Superior temporal gyrus (tissue), 1 donor: ENCODE data around the gene GOPC.
A peak's percentile ranks its signal among the peaks of the same experiment; 100 is the strongest.

Experiments used
- DNase-seq: peaks from one replicate; pipeline ENCODE4 v3.0.0-alpha.2; 2016; ENCODE audit errors: extremely low spot score

GOPC gene

GRCh38 chr6:117595099-117595923, 7.0 kb downstream of the GOPC start:
- no peak for DNase-seq

DNA sequence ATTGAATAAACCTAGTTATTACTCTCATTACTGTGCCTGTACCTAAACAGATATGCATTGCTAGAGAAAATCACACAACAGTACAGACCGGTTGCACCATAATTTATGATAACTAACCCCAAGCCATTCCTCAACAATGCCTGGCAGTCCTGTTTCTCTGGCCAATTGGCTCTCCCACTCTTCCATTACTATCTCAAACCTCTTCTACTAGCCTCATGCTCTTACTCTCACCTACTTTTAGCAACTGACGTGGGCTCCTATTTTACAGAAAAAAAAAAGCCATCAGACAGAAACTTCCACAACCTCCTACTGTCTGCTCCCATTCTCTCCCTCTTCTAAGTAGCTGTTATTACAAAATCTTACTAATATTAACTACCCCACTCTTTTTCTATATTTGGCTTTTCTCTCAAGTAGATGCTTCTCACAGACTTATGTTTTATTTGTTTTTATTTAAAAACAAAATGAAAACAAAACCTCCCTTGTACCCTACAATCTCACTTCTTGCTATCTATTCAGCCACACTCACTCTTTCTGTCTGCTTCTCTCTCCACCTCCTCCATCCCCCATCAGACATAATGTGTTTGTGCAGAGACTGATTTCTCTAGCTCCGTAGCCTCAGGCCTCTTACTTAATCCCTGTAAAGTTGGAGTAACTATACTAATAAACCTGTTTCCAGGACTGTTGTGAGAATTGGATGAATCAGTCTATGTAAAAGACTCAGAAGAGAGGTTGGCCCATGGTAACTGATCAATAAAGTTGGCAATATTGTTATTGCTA, 9.1 kb downstream of the GOPC start:
- DNase-seq = no peak

GRCh38 chr6:117591405-117591804, 10.9 kb downstream of the GOPC start:
- no peak for DNase-seq

- no peak for DNase-seq
Observed at GRCh38 chr6:117590447-117590846, 11.9 kb downstream of the GOPC start.

DNA sequence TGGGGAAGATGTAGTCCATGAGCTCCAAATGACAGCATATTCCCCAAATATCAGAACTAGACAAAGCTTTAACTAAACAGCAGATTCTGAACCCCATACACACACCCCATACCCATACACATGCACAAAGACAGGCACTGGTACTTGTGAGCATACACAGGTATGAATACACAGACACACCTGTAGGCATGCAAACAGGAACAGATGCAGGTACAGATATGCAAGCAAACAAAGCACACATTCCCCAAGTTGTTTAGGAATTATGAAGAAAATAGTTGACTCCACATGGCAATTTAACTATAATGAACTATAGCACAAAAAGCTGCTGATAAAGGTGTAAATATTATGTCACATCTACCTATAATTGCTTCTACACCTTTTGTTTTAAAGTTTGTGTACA, 16.7 kb downstream of the GOPC start:
- no peak for DNase-seq

DNA sequence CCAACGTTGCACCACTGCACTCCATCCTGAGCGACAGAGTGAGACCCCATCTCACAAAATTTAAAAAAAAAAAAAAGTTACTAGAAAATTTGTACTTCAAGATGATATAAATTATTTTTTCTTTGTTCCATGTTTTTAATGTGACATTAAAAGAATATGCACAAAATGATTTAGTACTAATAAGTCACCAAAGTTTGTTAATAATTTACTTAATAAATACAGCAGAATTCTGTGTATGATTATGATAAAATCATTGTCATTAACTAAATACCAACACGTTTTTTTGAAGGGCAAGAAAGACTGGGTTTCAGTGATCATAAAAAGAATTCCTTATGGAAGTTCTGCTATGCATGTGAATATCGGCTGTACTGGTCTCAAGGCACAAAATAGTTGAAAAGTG, 28.1 kb downstream of the GOPC start:
- DNase-seq = no peak

GRCh38 chr6:117573006-117573680, 29.2 kb downstream of the GOPC start:
- no peak for DNase-seq

- no peak for DNase-seq
Observed at GRCh38 chr6:117568831-117569410, 33.4 kb downstream of the GOPC start.

DNA sequence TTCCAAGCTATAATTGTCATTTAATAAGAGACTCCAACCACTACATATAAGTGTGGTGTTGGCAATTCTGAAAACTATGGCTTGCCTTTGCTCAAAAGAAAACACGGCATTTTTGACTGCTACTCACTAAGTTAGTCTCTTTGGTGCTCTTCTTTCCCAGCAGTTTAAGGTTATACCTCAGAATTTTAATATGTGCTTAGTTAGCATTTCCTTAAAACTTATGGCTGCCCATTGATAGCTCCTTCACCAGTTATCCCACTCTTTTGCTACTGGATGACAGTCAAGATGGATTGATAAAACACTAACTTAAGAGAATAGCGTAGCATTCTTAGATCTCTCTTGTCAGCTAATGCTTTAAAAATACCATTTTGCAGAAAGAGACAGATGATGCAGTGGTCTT, 34.1 kb downstream of the GOPC start:
- DNase-seq = no peak

- no peak for DNase-seq
Observed at GRCh38 chr6:117564681-117565080, 37.6 kb downstream of the GOPC start.

DNA sequence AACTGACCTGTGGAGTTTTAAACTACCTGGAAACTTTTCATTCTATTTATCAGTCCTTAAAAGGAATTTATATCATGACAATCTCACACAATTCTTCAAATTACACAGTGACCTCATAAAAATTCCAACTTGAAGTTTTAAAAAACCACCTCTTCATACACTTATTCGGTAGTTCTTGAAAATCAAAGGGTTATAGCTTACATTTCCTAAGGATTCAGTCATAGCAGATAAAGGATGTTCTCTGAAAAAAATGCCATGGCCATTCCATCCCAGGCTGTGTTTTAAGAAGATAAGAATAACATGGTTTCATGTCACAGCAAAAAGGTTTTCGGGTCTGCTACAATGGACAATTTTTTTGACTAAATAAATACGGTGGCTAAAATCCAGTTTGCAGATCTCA, 41.2 kb downstream of the GOPC start:
- no peak for DNase-seq

DNA sequence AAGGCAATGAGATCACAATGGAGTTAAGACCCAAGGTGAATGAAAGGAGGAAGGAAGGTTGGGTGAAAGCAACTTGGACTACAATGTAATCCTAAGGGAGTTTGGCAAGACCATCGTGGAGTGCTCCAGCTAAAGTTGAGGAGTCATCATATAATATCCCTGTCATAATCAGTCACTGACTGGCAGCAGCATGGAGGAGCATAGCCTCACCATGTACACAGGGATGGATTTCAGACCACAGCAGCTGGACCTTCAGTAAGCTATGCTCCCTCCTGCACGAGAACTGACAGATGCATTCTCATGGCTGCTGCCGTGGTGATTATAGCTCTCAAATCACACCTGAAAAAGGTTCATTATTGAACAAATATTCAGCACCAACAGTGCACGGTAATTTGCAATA, 43.0 kb downstream of the GOPC start:
- no peak for DNase-seq

- DNase-seq = no peak
Observed at GRCh38 chr6:117558818-117559217, 43.5 kb downstream of the GOPC start.

DNA sequence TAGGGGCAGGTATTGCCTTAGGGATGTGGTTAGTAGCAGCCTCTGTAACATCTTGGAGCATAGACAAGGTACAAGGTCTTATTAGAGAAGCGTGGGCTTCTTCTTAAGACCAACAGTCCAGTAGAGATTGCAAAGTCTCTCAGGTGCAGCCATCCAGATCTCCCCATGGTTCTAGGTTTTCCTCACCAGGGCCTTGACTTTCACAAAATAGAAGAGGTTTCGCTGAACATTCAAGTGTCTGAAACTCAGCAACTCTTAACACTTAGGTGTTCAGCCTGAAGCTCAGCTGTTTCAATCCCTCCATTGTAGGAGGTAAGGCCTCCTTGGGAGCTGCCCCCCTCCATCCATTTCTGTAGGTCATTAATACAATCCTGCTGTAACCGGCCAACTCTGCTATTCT, 44.4 kb downstream of the GOPC start:
- no peak for DNase-seq

- peak; percentile 90 for DNase-seq
Observed at GRCh38 chr6:117555882-117556498, 46.3 kb downstream of the GOPC start.

DNA sequence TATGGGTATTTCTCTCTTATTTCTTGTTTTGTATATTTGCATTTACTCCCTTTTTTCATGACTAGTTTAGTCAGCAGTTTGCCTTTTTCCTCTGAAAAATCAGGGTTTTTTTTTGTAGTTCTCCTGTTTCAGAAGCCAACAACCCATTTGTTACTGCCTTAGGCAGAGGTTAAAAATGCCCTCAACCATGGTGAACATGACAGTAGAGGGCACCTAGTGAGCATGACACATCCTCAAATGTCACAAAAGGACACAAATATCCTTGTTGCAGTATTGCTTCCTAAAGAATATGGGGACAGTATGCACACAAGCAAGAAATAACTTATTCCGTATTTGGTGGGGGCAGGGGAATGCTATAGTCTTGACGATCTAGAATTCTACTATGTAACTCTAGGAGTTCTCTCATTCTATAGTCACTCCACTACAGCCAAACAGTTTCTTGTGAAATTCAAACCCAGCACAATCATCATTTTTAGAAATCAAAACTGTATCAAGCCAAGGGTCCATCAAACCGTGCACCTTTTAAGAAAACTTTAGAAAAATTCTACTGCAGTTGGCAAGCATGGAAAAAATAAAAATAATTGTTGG, 47.0 kb downstream of the GOPC start:
- no peak for DNase-seq

DNA sequence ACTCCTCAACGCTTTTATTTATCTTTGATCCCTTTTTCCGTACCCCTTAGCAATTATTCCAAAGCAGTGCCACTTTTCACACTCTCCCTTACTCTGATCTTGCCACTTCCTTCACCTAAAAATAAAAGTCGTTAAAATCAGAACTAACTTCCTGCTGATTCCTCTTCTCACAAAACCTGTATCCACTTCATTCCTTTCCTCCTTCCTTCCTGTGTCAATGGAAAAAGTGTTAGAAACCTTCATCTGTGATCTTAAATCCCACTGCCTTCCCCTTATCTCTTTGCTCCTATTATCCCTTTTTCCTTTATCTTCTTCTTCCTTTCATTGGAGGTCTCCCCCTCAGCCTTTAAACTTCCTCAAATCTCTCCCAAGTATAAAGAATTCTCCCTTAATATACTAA, 49.2 kb downstream of the GOPC start:
- DNase-seq = no peak

- DNase-seq = no peak
Observed at GRCh38 chr6:117552618-117553017, 49.7 kb downstream of the GOPC start.

- no peak for DNase-seq
Observed at GRCh38 chr6:117550618-117551242, 51.6 kb downstream of the GOPC start.

DNA sequence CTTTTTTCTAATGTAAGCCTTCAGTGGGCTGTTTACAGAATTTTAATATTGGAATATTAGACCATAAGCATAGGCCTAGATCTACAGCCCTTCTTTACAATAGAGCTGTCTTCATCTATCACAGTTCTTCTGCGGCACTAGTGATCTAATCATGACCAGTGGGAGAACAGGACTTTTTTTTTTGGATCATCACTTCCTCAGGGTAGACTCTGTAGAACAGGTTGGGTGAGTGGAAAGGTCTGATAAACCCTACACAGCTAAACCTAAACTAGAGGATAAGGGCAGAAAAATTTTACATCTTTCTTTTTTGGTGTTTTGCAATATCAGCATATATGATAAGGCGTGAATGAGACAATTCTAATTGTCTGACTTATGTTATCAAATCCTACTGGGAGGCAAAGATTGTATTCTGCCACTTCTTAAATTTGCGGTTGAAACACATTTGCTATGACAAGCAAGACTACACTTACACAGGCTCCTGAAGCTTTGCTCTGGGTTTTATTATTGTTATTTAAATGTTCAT, 52.2 kb downstream of the GOPC start:
- DNase-seq = no peak

- DNase-seq = no peak
Observed at GRCh38 chr6:117549611-117550010, 52.7 kb downstream of the GOPC start.
